Left lung (tissue), 10 donors: ENCODE results near the gene GBA3. TPM values are rescaled to one million over a fixed set of nuclear protein-coding genes. Genes with fewer than 3 reads are reported as not detected.

Experiments used
- ATAC-seq: fragments of 200-7000 bp; cut with Tn5 transposase; one replicate; pipeline ENCODE4 v1.9.1; 2020; ENCODE audit warnings: moderate library complexity
- DNase-seq, 4 donors: peaks; one replicate each; pipeline ENCODE4 v3.0.0-alpha.2; 2013 to 2020
- H3K27ac ChIP-seq, 2 donors: fragments of 200-600 bp; sonication (generic) in 1 of 2; one replicate each; pipeline versions ENCODE4 v1.5.0 to v1.8.0; 2020 to 2021
- H3K27me3 ChIP-seq, 2 donors: fragments of 200-600 bp; sonication (generic) in 1 of 2; one replicate each; pipeline versions ENCODE4 v1.5.0 to v1.8.0; 2020 to 2021
- H3K36me3 ChIP-seq, 2 donors: fragments of 200-600 bp; sonication (generic) in 1 of 2; one replicate each; pipeline versions ENCODE4 v1.5.0 to v1.8.0; 2020 to 2021
- H3K4me1 ChIP-seq, 2 donors: fragments of 200-600 bp; one replicate each; pipeline ENCODE4 v1.8.0; 2021
- H3K4me3 ChIP-seq, 2 donors: fragments of 200-600 bp; sonication (generic) in 1 of 2; one replicate each; pipeline versions ENCODE4 v1.5.0 to v1.8.0; 2020 to 2021; ENCODE audit warnings: mild to moderate bottlenecking in 1 of 2
- H3K9me3 ChIP-seq, 2 donors: fragments of 200-600 bp; sonication (generic) in 1 of 2; one replicate each; pipeline versions ENCODE4 v1.5.0 to v1.8.0; 2020 to 2021
- CTCF ChIP-seq, 2 donors: fragments of 200-600 bp; sonication (generic) in 1 of 2; IDR thresholded peaks; one replicate each; pipeline versions ENCODE4 v1.5.0 to v1.8.0; 2021; ENCODE audit warnings: antibody characterized with exemption in 2 of 2
- intact Hi-C, 2 donors: fragments of 100-400 bp; cut with DNase I; formaldehyde crosslinking; loops; one replicate each; pipeline versions ENCODE4 v1.11.2 to v1.14.2; 2022
- polyA plus RNA-seq, 6 donors: library from polyadenylated mRNA; unstranded; fragments of 120-200 nt; gene quantifications; one replicate each; pipeline ENCODE4 v1.2.1, GENCODE V29; 2013; ENCODE audit not compliant: insufficient read length in 6 of 6
- total RNA-seq, 2 donors: library from RNA; stranded (reverse); fragmentation: NEBNext Ultra II Directional; extraction: Animal tissue kit (Norgen Biotek cat#: 25700); gene quantifications; one replicate each; pipeline ENCODE4 v1.2.1, GENCODE V29; 2021
- donor health status: DM: no; HTN: yes; CAD: no.
- donor health status: DM: no; HTN: no; CAD: no.

GBA3 gene
- total and polyA plus RNA-seq, 8 donors, result 0.07 to 0.14 (median 0.13) TPM; not detected in 5

- no peak overlapping the region for H3K4me3 ChIP-seq
- no peaks in the 10 kb centered on the region for H3K36me3 ChIP-seq
- no peaks in the 10 kb centered on the region for H3K27me3 ChIP-seq
- no peaks in the 10 kb centered on the region for H3K9me3 ChIP-seq
- no peak overlapping the region for H3K27ac ChIP-seq
- intact Hi-C loops, result no loop called here
- no peaks in the 10 kb centered on the region for H3K4me1 ChIP-seq
- ATAC-seq (no peak), DNase-seq (no peak)
- TF ChIP-seq CTCF (IDR thresholded peaks at IDR 0.05), result no peak
These were observed 52.5 kb downstream of the GBA3 start for GRCh38 chr4:22745234-22745633.

- intact Hi-C loops, result no loop called here
- DNase-seq (no peak), ATAC-seq (no peak)
- no peak for TF ChIP-seq CTCF (IDR thresholded peaks at IDR 0.05)
- Histone ChIP-seq H3K4me3 (no peak overlapping the region), H3K27ac (no peak overlapping the region), H3K4me1 (no peaks in the 10 kb centered on the region), H3K27me3 (no peaks in the 10 kb centered on the region), H3K36me3 (no peaks in the 10 kb centered on the region), H3K9me3 (peaks cover 0 to 6% of the 10 kb centered on the region in 2 donors)
These were observed 61.4 kb downstream of the GBA3 start for GRCh38 chr4:22754116-22754515.

- H3K36me3 ChIP-seq, result no peaks in the 10 kb centered on the region
These were observed 69.8 kb downstream of the GBA3 start for GRCh38 chr4:22762548-22762947.

GRCh38 chr4:22764183-22764582 lies 71.4 kb downstream of the GBA3 start:
- intact Hi-C loops, result no loop called here
- TF ChIP-seq CTCF (IDR thresholded peaks at IDR 0.05), result no peak

More at GRCh38 chr4:22762548-22762947, 69.8 kb downstream of the GBA3 start:
- DNase-seq (no peak), ATAC-seq (no peak)
- intact Hi-C loops, result no loop called here
- Histone ChIP-seq H3K4me1 (no peaks in the 10 kb centered on the region), H3K27ac (no peak overlapping the region), H3K27me3 (no peaks in the 10 kb centered on the region), H3K4me3 (no peak overlapping the region), H3K9me3 (no peaks in the 10 kb centered on the region)
- TF ChIP-seq CTCF (IDR thresholded peaks at IDR 0.05), result no peak

GRCh38 chr4:22766068-22766467 lies 73.3 kb downstream of the GBA3 start:
- H3K27ac ChIP-seq, result no peak overlapping the region

More at GRCh38 chr4:22764183-22764582, 71.4 kb downstream of the GBA3 start:
- no peak overlapping the region for H3K4me3 ChIP-seq
- no peaks in the 10 kb centered on the region for H3K27me3 ChIP-seq
- no peak overlapping the region for H3K27ac ChIP-seq
- H3K9me3 ChIP-seq, result no peaks in the 10 kb centered on the region
- H3K36me3 ChIP-seq, result no peaks in the 10 kb centered on the region
- no peaks in the 10 kb centered on the region for H3K4me1 ChIP-seq
- DNase-seq, result no peak
- ATAC-seq, result no peak

More at GRCh38 chr4:22766068-22766467, 73.3 kb downstream of the GBA3 start:
- intact Hi-C loops, result no loop called here
- no peak for TF ChIP-seq CTCF (IDR thresholded peaks at IDR 0.05)
- Histone ChIP-seq H3K4me1 (no peaks in the 10 kb centered on the region), H3K36me3 (no peaks in the 10 kb centered on the region), H3K9me3 (peaks cover 0 to 3% of the 10 kb centered on the region in 2 donors), H3K27me3 (no peaks in the 10 kb centered on the region), H3K4me3 (no peak overlapping the region)
- no peak for ATAC-seq
- DNase-seq, result no peak
